Thymus (tissue), 11 donors: Measurements from ENCODE around the gene LRRC75B. TPM values are rescaled to one million over a fixed set of nuclear protein-coding genes. Genes with fewer than 3 reads are reported as not detected.
"Not testable (repeated sequence)": the region's sequence is repeated elsewhere in the genome, so short reads cannot be mapped to it uniquely, and the experiment has no call there.

ENCODE experiments used
- DNase-seq, 9 donors: peaks; one replicate each; pipeline ENCODE4 v3.0.0-alpha.2; 2013; ENCODE audit warnings: low spot score in 9 of 9, low read depth in 6 of 9, missing footprints in 1 of 9
- H3K27ac ChIP-seq, 2 donors: one replicate each; pipeline ENCODE4 v1.5.1; 2013; ENCODE audit warnings: control low read depth in 1 of 2, low read depth in 1 of 2, low read length in 1 of 2, mild to moderate bottlenecking in 1 of 2, moderate library complexity in 1 of 2
- H3K27me3 ChIP-seq, 2 donors: one replicate each; pipeline ENCODE4 v1.5.1; 2013; ENCODE audit warnings: low read length in 1 of 2; ENCODE audit not compliant: control insufficient read depth in 2 of 2, insufficient read depth in 1 of 2
- H3K36me3 ChIP-seq, 2 donors: one replicate each; pipeline ENCODE4 v1.5.1; 2013; ENCODE audit warnings: low read length in 1 of 2, mild to moderate bottlenecking in 1 of 2, moderate library complexity in 1 of 2; ENCODE audit not compliant: control insufficient read depth in 2 of 2, insufficient read depth in 2 of 2
- H3K4me1 ChIP-seq, 2 donors: one replicate each; pipeline ENCODE4 v1.5.1; 2013; ENCODE audit warnings: low read length in 2 of 2; ENCODE audit not compliant: control insufficient read depth in 2 of 2, insufficient read depth in 2 of 2
- H3K4me3 ChIP-seq, 2 donors: one replicate each; pipeline ENCODE4 v1.5.1; 2013; ENCODE audit warnings: low read length in 2 of 2, control low read depth in 1 of 2, mild to moderate bottlenecking in 1 of 2
- H3K9me3 ChIP-seq, 2 donors: one replicate each; pipeline ENCODE4 v1.5.1; 2013; ENCODE audit warnings: low read length in 1 of 2, mild to moderate bottlenecking in 1 of 2; ENCODE audit not compliant: control insufficient read depth in 2 of 2, insufficient read depth in 1 of 2
- WGBS: extraction: QIAGEN DNeasy Blood & Tissue Kit; methylation state at CpG from one replicate; pipeline ENCODE4 v1.1.7; 2013; 5-methylcytosine and 5-hydroxymethylcytosine counted together
- polyA plus RNA-seq: library from polyadenylated mRNA; stranded (reverse); fragments of 200-250 nt; gene quantifications from one replicate; pipeline ENCODE4 v1.2.3, GENCODE V29; 2013
- total RNA-seq: library from RNA; stranded (reverse); fragments of 120-200 nt; gene quantifications from one replicate; pipeline ENCODE4 v1.2.4, GENCODE V29; 2013
- donor health status: healthy.

Gene LRRC75B
- total and polyA plus RNA-seq, 2 donors: 2.6 to 7.7 TPM

DNA sequence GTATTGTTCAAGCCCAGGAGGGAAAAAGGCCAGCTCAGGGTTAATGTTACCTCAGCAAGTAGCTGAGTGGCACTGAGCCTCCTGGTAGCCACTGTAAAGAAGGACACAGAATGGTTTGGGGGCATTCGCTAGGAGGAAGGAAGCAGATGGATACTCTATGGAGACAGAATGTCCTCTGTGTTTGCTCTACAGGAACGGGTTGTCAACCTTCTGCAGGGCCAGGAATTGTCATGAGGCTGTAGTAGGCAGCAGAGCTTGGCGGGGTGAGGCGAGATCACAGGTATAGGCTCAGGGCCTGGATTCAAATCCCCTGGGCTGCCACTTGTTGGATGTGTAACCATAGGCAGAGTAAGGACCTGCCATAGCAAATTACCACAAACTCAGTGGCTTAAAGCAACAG, 3.0 kb upstream of the LRRC75B start:
- H3K4me3 ChIP-seq: no peak overlapping the region
- peaks cover 12 to 34% of the 10 kb centered on the region in 2 donors for H3K27me3 ChIP-seq
- 98% methylated on average over 4 of the region's 4 CpGs for WGBS
- no peaks in the 10 kb centered on the region for H3K9me3 ChIP-seq
- H3K27ac ChIP-seq: no peak overlapping the region
- peaks cover 4 to 6% of the 10 kb centered on the region in 2 donors for H3K4me1 ChIP-seq
- H3K36me3 ChIP-seq: no peaks in the 10 kb centered on the region
- no peak for DNase-seq

DNA sequence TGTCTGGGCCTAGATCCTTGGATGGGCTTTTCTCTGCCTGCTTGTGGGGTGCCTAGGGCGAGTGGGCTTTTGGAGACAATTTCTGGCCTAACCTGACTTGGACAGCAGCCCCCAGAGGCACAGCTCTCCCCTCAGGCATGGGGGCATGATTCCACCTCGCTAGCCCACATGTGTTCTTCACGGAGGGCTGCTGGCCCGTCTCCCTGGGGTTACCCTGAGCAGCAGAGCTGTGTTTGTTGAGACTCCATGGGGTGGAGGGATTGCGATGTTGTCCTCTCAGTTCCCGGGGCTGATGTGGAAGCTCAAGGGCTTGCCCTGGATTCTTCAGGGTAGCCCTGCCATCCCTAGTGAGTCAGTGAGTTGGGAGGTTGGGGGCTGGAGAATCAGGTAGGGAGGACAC, 2.4 kb upstream of the LRRC75B start:
- no peaks in the 10 kb centered on the region for H3K36me3 ChIP-seq
- H3K9me3 ChIP-seq: no peaks in the 10 kb centered on the region
- peaks cover 12 to 34% of the 10 kb centered on the region in 2 donors for H3K27me3 ChIP-seq
- DNase-seq: no peak
- H3K27ac ChIP-seq: no peak overlapping the region
- peaks cover 2 to 4% of the 10 kb centered on the region in 2 donors for H3K4me1 ChIP-seq
- no peak overlapping the region for H3K4me3 ChIP-seq
- 97% methylated on average over 6 of the region's 6 CpGs for WGBS

DNA sequence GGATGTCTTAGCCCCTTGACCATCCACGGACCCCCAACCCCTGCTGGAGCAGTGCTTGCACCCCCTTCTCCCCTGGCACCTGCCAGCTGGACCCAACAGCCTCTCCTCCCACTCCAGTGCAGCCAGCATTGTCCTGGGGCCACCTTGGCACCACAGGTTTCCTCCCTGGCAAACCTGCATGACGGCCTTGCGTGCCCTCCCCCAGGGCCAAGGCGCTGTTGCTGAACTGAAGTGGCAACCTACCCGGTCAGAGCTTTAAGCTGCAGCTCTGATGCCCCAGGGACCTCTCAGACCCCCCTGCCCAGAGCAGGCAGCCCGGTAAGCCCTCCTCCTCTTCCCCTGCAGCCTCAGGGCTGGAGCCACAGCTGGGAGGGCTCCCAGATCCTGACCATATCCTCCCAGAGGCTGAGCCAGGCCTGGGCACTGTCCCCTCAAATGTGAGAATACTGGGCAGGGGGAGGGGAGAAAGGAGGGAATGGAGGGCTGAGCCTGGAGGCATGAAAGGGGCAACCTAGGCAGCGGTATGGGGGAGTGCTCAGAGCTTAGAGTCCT, 1.8 kb upstream of the LRRC75B start:
- H3K4me1 ChIP-seq: peaks cover 2 to 4% of the 10 kb centered on the region in 2 donors
- 96% methylated on average over 7 of the region's 7 CpGs for WGBS
- H3K27me3 ChIP-seq: peaks cover 12 to 34% of the 10 kb centered on the region in 2 donors
- H3K36me3 ChIP-seq: no peaks in the 10 kb centered on the region
- no peaks in the 10 kb centered on the region for H3K9me3 ChIP-seq
- no peak overlapping the region for H3K4me3 ChIP-seq
- no peak for DNase-seq
- no peak overlapping the region for H3K27ac ChIP-seq

DNA sequence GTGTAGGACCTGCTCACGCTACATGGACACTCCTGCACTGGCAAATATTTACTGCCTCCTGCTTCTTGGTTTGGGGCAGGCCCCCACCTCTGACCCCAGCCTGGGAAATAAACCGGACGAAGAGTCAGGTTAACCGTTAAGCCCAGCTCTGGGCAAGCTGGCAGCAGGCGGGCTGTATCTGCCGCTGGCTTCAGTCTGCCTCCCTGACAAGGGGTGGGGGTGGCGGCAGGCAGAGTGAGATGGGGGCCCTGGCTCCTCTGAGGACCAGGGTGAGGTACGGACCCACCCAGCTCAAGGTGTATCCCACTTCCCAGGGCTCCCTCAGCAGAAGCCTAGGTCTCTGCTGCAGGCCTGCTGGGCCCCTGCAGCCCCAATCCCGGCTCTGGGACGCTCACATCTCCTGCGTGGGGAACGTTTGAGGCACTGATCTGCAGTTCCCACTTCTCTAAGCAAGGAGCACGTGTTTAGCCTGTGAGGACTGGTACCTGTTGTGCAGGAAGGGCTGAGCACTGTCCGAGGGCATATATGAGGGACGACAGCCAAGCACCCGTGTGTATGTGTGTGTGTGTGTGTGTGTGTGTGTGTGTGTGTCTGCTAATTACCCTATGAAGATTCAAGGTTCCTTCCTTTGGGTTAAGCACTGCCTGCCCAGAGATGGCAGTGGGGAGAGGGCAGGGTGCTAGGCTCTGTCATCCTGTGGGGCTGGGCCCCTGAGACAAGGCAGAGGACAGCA, 1.1 kb upstream of the LRRC75B start:
- peaks cover 12 to 34% of the 10 kb centered on the region in 2 donors for H3K27me3 ChIP-seq
- DNase-seq: no peak
- no peaks in the 10 kb centered on the region for H3K9me3 ChIP-seq
- 92% methylated on average over 16 of the region's 16 CpGs for WGBS
- peaks cover 0 to 4% of the 10 kb centered on the region in 2 donors for H3K4me1 ChIP-seq
- no peak overlapping the region for H3K27ac ChIP-seq
- H3K36me3 ChIP-seq: no peaks in the 10 kb centered on the region
- no peak overlapping the region for H3K4me3 ChIP-seq

DNA sequence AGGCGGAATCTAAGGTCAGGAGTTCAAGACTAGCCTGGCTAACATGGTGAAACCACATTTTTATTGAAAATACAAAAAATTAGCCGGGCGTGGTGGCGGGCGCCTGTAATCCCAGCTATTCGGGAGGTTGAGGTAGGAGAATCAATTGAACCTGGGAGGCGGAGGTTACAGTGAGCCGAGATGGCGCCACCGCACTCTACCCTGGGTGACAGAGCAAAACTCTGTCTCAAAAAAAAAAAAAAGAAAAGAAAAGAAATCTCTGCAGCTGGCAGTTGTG, 624 bp upstream of the LRRC75B start:
- not testable (repeated sequence) for H3K36me3 ChIP-seq, H3K4me1 ChIP-seq, H3K9me3 ChIP-seq, DNase-seq, H3K4me3 ChIP-seq
- 99% methylated on average over 10 of the region's 10 CpGs for WGBS
- peak overlapping the region in 1 of 2 donors; percentile 11 for H3K27ac ChIP-seq
- H3K27me3 ChIP-seq: peaks cover 12 to 34% of the 10 kb centered on the region in 2 donors

DNA sequence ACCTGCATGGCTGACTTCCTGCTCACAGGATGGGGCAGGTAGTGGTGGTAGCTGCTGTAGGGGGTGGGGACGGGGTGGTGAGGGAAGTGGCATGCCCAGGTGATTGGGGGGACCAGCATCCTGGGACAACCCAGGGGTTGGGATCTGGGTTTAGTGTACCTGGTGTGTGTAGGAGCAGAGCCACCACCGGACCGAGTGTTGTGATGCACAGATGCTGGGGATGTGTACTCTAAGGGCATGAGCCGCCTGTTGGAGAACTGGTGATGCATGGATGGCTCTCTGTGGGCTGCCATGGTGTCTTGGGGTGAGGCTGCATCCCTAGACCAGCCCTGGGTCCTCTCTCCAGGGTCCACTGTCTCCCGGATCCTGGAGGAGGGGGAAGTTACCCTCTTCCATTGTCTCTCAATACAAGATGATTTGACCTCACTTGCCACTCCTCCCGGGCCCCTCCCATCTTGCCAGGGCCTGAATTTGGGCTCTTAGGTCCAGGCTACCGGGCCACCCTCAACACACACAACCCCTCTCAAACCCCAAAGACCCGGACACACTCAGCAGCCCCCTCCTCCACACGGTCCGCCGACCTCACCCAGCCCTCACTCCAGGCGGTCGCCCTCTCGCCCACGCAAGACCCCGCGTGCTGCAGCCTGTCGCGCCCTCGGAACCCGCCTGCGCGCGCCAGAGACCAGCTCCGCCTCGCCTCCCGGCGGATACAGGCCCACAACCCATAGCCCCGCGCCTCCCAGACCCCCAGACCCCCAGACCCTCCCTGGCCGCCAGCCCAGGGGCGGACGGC, 619 bp downstream of the LRRC75B start:
- H3K27ac ChIP-seq: peak overlapping the region in 1 of 2 donors; percentile 3
- H3K4me3 ChIP-seq: peak overlapping the region; percentile 16 to 53
- whole genome bisulfite sequencing: 15% methylated on average over 33 of the region's 33 CpGs
- H3K27me3 ChIP-seq: peaks cover 12 to 34% of the 10 kb centered on the region in 2 donors
- no peaks in the 10 kb centered on the region for H3K9me3 ChIP-seq
- DNase-seq: no peak
- no peaks in the 10 kb centered on the region for H3K36me3 ChIP-seq
- peaks cover 0 to 4% of the 10 kb centered on the region in 2 donors for H3K4me1 ChIP-seq

DNA sequence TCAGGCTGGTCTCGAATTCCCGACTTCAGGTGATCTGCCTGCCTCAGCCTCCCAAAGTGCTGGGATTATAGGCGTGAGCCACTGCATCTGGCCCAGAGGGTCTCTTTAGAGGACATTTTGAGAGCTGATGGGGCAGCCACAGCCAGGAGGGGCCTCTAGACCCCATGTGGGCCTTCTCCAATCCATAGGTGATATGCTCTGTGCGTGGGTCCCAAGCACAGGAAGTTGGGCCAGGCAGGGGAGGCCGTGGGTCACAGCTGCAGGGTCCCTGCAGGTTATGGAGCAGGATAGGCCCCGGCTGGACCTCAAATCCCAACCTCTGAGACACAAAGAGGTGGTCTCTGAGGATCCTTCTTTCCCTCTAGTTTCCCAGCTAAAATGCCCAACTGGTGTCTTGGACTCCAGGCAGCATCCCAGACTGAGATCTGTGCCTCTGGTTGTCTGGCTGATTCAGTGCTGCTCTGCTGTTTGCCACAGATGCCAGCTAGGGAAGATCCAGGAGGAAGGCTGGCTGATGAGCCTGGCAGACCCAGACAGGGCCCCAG, 1.5 kb downstream of the LRRC75B start:
- Histone ChIP-seq H3K4me1 (peaks cover 0 to 4% of the 10 kb centered on the region in 2 donors), H3K9me3 (no peaks in the 10 kb centered on the region)

DNA sequence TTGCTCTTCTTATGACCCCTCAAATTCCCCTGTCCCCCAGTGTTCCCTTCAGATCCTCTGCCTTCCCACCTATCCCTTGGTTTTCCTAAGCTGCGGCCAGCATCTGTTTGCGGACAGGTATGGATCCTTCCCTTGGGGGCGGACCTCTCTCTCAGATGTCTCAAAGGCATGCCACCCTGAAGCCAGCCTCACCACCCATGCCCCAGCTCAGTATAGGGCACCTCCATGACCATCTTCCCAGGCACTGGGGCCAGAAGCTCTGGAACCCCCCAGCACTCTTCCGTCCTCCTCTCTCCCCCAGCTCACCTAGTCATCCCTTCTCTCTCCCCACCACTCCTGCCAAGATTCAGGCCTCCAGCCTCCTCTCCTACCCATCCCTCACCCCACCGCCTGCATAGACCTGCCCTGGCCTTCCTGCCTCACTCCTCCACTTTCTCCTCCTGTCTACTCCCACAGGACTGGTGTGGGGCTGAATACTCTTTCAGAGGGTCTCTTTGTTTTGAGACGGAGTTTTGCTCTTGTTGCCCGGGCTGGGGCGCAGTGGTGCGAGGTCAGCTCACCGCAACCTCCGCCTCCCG, 2.2 kb downstream of the LRRC75B start:
- Histone ChIP-seq H3K4me3 (no peak overlapping the region), H3K27me3 (peaks cover 12 to 34% of the 10 kb centered on the region in 2 donors), H3K4me1 (peaks cover 0 to 4% of the 10 kb centered on the region in 2 donors), H3K9me3 (no peaks in the 10 kb centered on the region), H3K36me3 (no peaks in the 10 kb centered on the region), H3K27ac (no peak overlapping the region)
- WGBS: 98% methylated on average over 12 of the region's 12 CpGs
- DNase-seq: no peak

More for the DNA sequence above, 1.5 kb downstream of the LRRC75B start:
- H3K36me3 ChIP-seq: no peaks in the 10 kb centered on the region
- no peak overlapping the region for H3K4me3 ChIP-seq
- H3K27ac ChIP-seq: no peak overlapping the region
- H3K27me3 ChIP-seq: peaks cover 12 to 34% of the 10 kb centered on the region in 2 donors
- WGBS: 95% methylated on average over 6 of the region's 6 CpGs
- no peak for DNase-seq
